ENCODE data around the gene LDLRAD4.

The LDLRAD4 gene

DNA sequence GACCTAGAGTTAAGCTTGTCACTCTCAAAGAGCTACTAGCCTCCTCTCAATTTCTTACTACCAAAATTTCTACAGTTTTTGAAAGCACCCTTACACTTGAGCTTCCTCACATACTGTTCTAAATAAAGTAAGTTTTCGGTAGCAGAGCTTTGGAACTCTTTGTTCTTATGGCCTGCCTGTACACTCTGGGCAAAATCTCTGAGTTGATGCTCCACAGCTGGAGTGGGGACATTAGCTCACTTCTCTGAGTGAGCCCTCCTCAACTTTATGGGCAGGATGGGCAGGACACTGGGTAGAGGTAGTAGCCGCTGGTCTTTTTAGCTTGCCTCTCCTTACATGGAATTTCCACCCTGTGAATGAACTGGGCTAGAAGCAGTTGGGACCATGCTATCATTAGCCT is 380.0 kb downstream of the LDLRAD4 start:
- Histone ChIP-seq H3K4me3 (ENCODE audit: insufficient read depth in 1 of 2, low read depth in 1 of 2, low read length in 2 of 2) (no peak overlapping the region), H2AK5ac (ENCODE audit: low read length, severe bottlenecking) (no peak overlapping the region), H3K27ac (ENCODE audit: low read length, poor library complexity, severe bottlenecking) (no peak overlapping the region), H4K91ac (ENCODE audit: low read length) (no peak overlapping the region), H3K18ac (ENCODE audit: low read depth in 1 of 2, low read length in 2 of 2) (no peak overlapping the region), H3K14ac (ENCODE audit: low read length in 2 of 2) (no peak overlapping the region), H3K9ac (ENCODE audit: low read length) (no peak overlapping the region), H3K36me3 (ENCODE audit: control insufficient read depth in 1 of 2, insufficient read depth in 2 of 2, low read depth in 1 of 2, low read length in 2 of 2) (no peaks in the 10 kb centered on the region), H3K23ac (ENCODE audit: low read length in 2 of 2) (no peak overlapping the region), H4K8ac (ENCODE audit: low read length) (no peak overlapping the region), H3K27me3 (ENCODE audit: control insufficient read depth in 1 of 2, insufficient read depth in 1 of 2, low read length in 2 of 2) (no peaks in the 10 kb centered on the region), H2BK120ac (ENCODE audit: low read depth, low read length) (no peak overlapping the region), H2BK5ac (ENCODE audit: low read depth, low read length, poor library complexity, severe bottlenecking) (no peak overlapping the region), H3K9me3 (ENCODE audit: control insufficient read depth, low read length) (peaks cover 37% of the 10 kb centered on the region), H3K79me1 (replicated peaks; ENCODE audit: low read length, poor library complexity, severe bottlenecking) (no peaks in the 10 kb centered on the region), H2BK12ac (ENCODE audit: low read length in 2 of 2) (no peak overlapping the region), H2BK15ac (ENCODE audit: low read depth, poor library complexity, severe bottlenecking) (no peak overlapping the region), H2AFZ (ENCODE audit: low read depth, low read length) (no peak overlapping the region), H3K4me2 (ENCODE audit: low read length, poor library complexity, severe bottlenecking) (no peak overlapping the region), H3K4ac (ENCODE audit: low read depth in 1 of 2, low read length in 2 of 2) (no peak overlapping the region), H3K4me1 (ENCODE audit: control insufficient read depth, insufficient read depth, low read depth, low read length) (no peaks in the 10 kb centered on the region)
- no peak for DNase-seq
- 90% methylated on average over 2 of the region's 2 CpGs for WGBS

DNA sequence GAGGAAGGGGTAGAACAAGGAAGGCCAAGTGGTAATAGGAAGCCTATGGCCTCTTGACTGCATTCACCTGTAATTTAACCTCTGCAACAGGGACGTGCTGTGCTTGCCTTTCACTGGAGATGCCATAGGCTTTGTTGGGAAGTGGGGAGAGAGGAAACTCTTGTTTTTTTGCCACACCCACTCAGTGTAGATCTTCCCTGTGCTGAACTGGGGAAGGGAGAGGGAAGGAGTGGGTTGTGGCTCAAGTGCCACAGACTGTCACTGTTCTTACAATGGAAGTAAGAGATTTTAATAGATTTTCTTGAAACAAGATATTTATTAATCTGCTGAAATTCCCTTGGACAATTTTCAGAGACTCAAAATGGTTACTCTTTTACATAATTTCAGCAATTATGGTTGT is 380.5 kb downstream of the LDLRAD4 start:
- 83% methylated on average over 1 of the region's 1 CpG for WGBS
- no peak overlapping the region for H2BK120ac ChIP-seq (ENCODE audit: low read depth, low read length)
- H4K91ac ChIP-seq (ENCODE audit: low read length): no peak overlapping the region
- no peaks in the 10 kb centered on the region for H3K27me3 ChIP-seq (ENCODE audit: control insufficient read depth in 1 of 2, insufficient read depth in 1 of 2, low read length in 2 of 2)
- no peak overlapping the region for H4K8ac ChIP-seq (ENCODE audit: low read length)
- DNase-seq: no peak
- no peak overlapping the region for H3K9ac ChIP-seq (ENCODE audit: low read length)
- H3K4me2 ChIP-seq (ENCODE audit: low read length, poor library complexity, severe bottlenecking): no peak overlapping the region
- no peak overlapping the region for H3K4ac ChIP-seq (ENCODE audit: low read depth in 1 of 2, low read length in 2 of 2)
- H3K4me3 ChIP-seq (ENCODE audit: insufficient read depth in 1 of 2, low read depth in 1 of 2, low read length in 2 of 2): no peak overlapping the region
- no peak overlapping the region for H2BK5ac ChIP-seq (ENCODE audit: low read depth, low read length, poor library complexity, severe bottlenecking)
- no peak overlapping the region for H2BK15ac ChIP-seq (ENCODE audit: low read depth, poor library complexity, severe bottlenecking)
- H3K36me3 ChIP-seq (ENCODE audit: control insufficient read depth in 1 of 2, insufficient read depth in 2 of 2, low read depth in 1 of 2, low read length in 2 of 2): no peaks in the 10 kb centered on the region
- H3K79me1 ChIP-seq (replicated peaks; ENCODE audit: low read length, poor library complexity, severe bottlenecking): no peaks in the 10 kb centered on the region
- H3K9me3 ChIP-seq (ENCODE audit: control insufficient read depth, low read length): peaks cover 37% of the 10 kb centered on the region
- no peaks in the 10 kb centered on the region for H3K4me1 ChIP-seq (ENCODE audit: control insufficient read depth, insufficient read depth, low read depth, low read length)
- H3K27ac ChIP-seq (ENCODE audit: low read length, poor library complexity, severe bottlenecking): no peak overlapping the region
- no peak overlapping the region for H2BK12ac ChIP-seq (ENCODE audit: low read length in 2 of 2)
- H3K18ac ChIP-seq (ENCODE audit: low read depth in 1 of 2, low read length in 2 of 2): no peak overlapping the region
- no peak overlapping the region for H2AK5ac ChIP-seq (ENCODE audit: low read length, severe bottlenecking)
- no peak overlapping the region for H2AFZ ChIP-seq (ENCODE audit: low read depth, low read length)
- H3K23ac ChIP-seq (ENCODE audit: low read length in 2 of 2): no peak overlapping the region
- no peak overlapping the region for H3K14ac ChIP-seq (ENCODE audit: low read length in 2 of 2)

- H2BK15ac ChIP-seq (ENCODE audit: low read depth, poor library complexity, severe bottlenecking): no peak overlapping the region
- H3K9me3 ChIP-seq (ENCODE audit: control insufficient read depth, low read length): peaks cover 8% of the 10 kb centered on the region
- H2BK5ac ChIP-seq (ENCODE audit: low read depth, low read length, poor library complexity, severe bottlenecking): no peak overlapping the region
- H3K79me1 ChIP-seq (replicated peaks; ENCODE audit: low read length, poor library complexity, severe bottlenecking): no peaks in the 10 kb centered on the region
- no peak overlapping the region for H3K4me2 ChIP-seq (ENCODE audit: low read length, poor library complexity, severe bottlenecking)
- H2BK120ac ChIP-seq (ENCODE audit: low read depth, low read length): no peak overlapping the region
- H2BK12ac ChIP-seq (ENCODE audit: low read length in 2 of 2): no peak overlapping the region
- H4K91ac ChIP-seq (ENCODE audit: low read length): no peak overlapping the region
- no peak overlapping the region for H3K4ac ChIP-seq (ENCODE audit: low read depth in 1 of 2, low read length in 2 of 2)
- no peak overlapping the region for H3K27ac ChIP-seq (ENCODE audit: low read length, poor library complexity, severe bottlenecking)
- H3K4me3 ChIP-seq (ENCODE audit: insufficient read depth in 1 of 2, low read depth in 1 of 2, low read length in 2 of 2): no peak overlapping the region
- H2AFZ ChIP-seq (ENCODE audit: low read depth, low read length): no peak overlapping the region
- H3K27me3 ChIP-seq (ENCODE audit: control insufficient read depth in 1 of 2, insufficient read depth in 1 of 2, low read length in 2 of 2): peaks cover 0 to 13% of the 10 kb centered on the region in 2 experiments
- no peak overlapping the region for H3K18ac ChIP-seq (ENCODE audit: low read depth in 1 of 2, low read length in 2 of 2)
- no peak overlapping the region for H3K14ac ChIP-seq (ENCODE audit: low read length in 2 of 2)
- no peak overlapping the region for H3K9ac ChIP-seq (ENCODE audit: low read length)
- no peak for DNase-seq
- WGBS: 77% methylated on average over 14 of the region's 14 CpGs
- H2AK5ac ChIP-seq (ENCODE audit: low read length, severe bottlenecking): no peak overlapping the region
- no peak overlapping the region for H4K8ac ChIP-seq (ENCODE audit: low read length)
- no peaks in the 10 kb centered on the region for H3K4me1 ChIP-seq (ENCODE audit: control insufficient read depth, insufficient read depth, low read depth, low read length)
- H3K23ac ChIP-seq (ENCODE audit: low read length in 2 of 2): no peak overlapping the region
- H3K36me3 ChIP-seq (ENCODE audit: control insufficient read depth in 1 of 2, insufficient read depth in 2 of 2, low read depth in 1 of 2, low read length in 2 of 2): no peaks in the 10 kb centered on the region
Observed at GRCh38 chr18:13603304-13604019, 384.9 kb downstream of the LDLRAD4 start.

DNA sequence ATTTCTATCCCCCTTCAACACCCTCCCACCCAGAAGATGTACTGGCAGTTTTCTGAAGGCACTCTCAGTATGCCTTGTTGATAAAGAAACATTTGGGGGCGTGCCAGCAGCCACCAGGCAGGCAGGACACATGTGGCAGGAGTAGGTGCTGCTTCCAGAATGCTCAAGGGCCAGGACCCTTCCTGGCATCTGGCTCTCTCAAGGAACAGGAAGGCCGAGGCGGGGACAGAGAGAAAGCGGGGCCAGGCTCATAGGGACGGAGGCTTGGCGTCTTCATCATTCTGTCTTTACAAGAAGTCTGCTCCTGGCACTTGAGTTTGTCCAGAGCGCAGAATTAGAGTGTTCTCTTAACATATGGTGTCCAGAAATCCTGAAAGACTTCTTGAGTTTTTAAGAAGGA is 386.2 kb downstream of the LDLRAD4 start:
- no peak overlapping the region for H3K14ac ChIP-seq (ENCODE audit: low read length in 2 of 2)
- no peaks in the 10 kb centered on the region for H3K79me1 ChIP-seq (replicated peaks; ENCODE audit: low read length, poor library complexity, severe bottlenecking)
- no peak overlapping the region for H3K27ac ChIP-seq (ENCODE audit: low read length, poor library complexity, severe bottlenecking)

More for the DNA sequence above, 386.2 kb downstream of the LDLRAD4 start:
- Histone ChIP-seq H3K18ac (ENCODE audit: low read depth in 1 of 2, low read length in 2 of 2) (no peak overlapping the region), H2BK5ac (ENCODE audit: low read depth, low read length, poor library complexity, severe bottlenecking) (no peak overlapping the region), H3K23ac (ENCODE audit: low read length in 2 of 2) (no peak overlapping the region), H3K36me3 (ENCODE audit: control insufficient read depth in 1 of 2, insufficient read depth in 2 of 2, low read depth in 1 of 2, low read length in 2 of 2) (no peaks in the 10 kb centered on the region), H3K4me3 (ENCODE audit: insufficient read depth in 1 of 2, low read depth in 1 of 2, low read length in 2 of 2) (no peak overlapping the region), H2BK12ac (ENCODE audit: low read length in 2 of 2) (no peak overlapping the region), H3K4me2 (ENCODE audit: low read length, poor library complexity, severe bottlenecking) (no peak overlapping the region), H2BK120ac (ENCODE audit: low read depth, low read length) (no peak overlapping the region), H3K4me1 (ENCODE audit: control insufficient read depth, insufficient read depth, low read depth, low read length) (no peaks in the 10 kb centered on the region), H4K8ac (ENCODE audit: low read length) (no peak overlapping the region), H3K9ac (ENCODE audit: low read length) (no peak overlapping the region), H3K9me3 (ENCODE audit: control insufficient read depth, low read length) (no peaks in the 10 kb centered on the region), H2AK5ac (ENCODE audit: low read length, severe bottlenecking) (no peak overlapping the region), H2BK15ac (ENCODE audit: low read depth, poor library complexity, severe bottlenecking) (no peak overlapping the region), H4K91ac (ENCODE audit: low read length) (no peak overlapping the region), H3K4ac (ENCODE audit: low read depth in 1 of 2, low read length in 2 of 2) (no peak overlapping the region), H2AFZ (ENCODE audit: low read depth, low read length) (no peak overlapping the region), H3K27me3 (ENCODE audit: control insufficient read depth in 1 of 2, insufficient read depth in 1 of 2, low read length in 2 of 2) (peaks cover 0 to 17% of the 10 kb centered on the region in 2 experiments)
- 58% methylated on average over 7 of the region's 7 CpGs for WGBS
- no peak for DNase-seq

Measured in mesenchymal stem cell (in vitro differentiated cells and primary cell).